Activated T-helper 17 cell treated with anti-CD3 and anti-CD28 coated beads, Interleukin-2, amount 50 U/mL, for 72 hours (primary cell): Measurements from ENCODE around the gene ISG20. TPM values are rescaled to one million over a fixed set of nuclear protein-coding genes. Genes with fewer than 3 reads are reported as not detected.
"Not testable (repeated sequence)": the region's sequence is repeated elsewhere in the genome, so short reads cannot be mapped to it uniquely, and the experiment has no call there.

Experiments
- ATAC-seq: fragments of 150-1000 bp; cut with Tn5 transposase; replicated peaks from 2 replicates; pipeline ENCODE4 v1.10.0; 2021; ENCODE audit warnings: mild to moderate bottlenecking, moderate library complexity
- H3K27ac Mint-ChIP-seq: one replicate; pipeline ENCODE4 v1.8.0; 2022; ENCODE audit warnings: mixed read lengths
- H3K27me3 Mint-ChIP-seq: one replicate; pipeline ENCODE4 v1.8.0; 2022; ENCODE audit warnings: mixed read lengths
- H3K36me3 Mint-ChIP-seq: one replicate; pipeline ENCODE4 v1.8.0; 2022; ENCODE audit warnings: low read depth, mild to moderate bottlenecking, mixed read lengths
- H3K4me1 Mint-ChIP-seq: one replicate; pipeline ENCODE4 v1.8.0; 2022; ENCODE audit warnings: mixed read lengths
- H3K4me3 Mint-ChIP-seq: one replicate; pipeline ENCODE4 v1.8.0; 2022; ENCODE audit warnings: mild to moderate bottlenecking, mixed read lengths
- H3K9me3 Mint-ChIP-seq: one replicate; pipeline ENCODE4 v1.8.0; 2022; ENCODE audit warnings: mixed read lengths
- total RNA-seq, 2 donors: library from RNA; stranded (reverse); gene quantifications; one replicate each; pipeline ENCODE4 v1.2.3, GENCODE V29; 2022

ISG20 gene
- total RNA-seq, 2 donors from 2014 or later, result 34.9 to 89.7 TPM

- Mint-ChIP-seq H3K27ac (peak overlapping the region; percentile 89), H3K4me1 (peaks cover 28% of the 10 kb centered on the region), H3K36me3 (peaks cover 81% of the 10 kb centered on the region), H3K4me3 (peak overlapping the region; percentile 87), H3K27me3 (peaks cover 5% of the 10 kb centered on the region), H3K9me3 (no peaks in the 10 kb centered on the region)
- ATAC-seq, result peak; percentile 37
These were observed 14.5 kb upstream of the ISG20 start for GRCh38 chr15:88624156-88624970.

GRCh38 chr15:88624971-88625490, 13.8 kb upstream of the ISG20 start:
- Mint-ChIP-seq H3K4me1 (peaks cover 35% of the 10 kb centered on the region), H3K9me3 (no peaks in the 10 kb centered on the region)
- no peak for ATAC-seq

GRCh38 chr15:88625943-88626741, 12.7 kb upstream of the ISG20 start:
- peaks cover 43% of the 10 kb centered on the region for H3K4me1 Mint-ChIP-seq
- H3K36me3 Mint-ChIP-seq, result peaks cover 96% of the 10 kb centered on the region
- no peak for ATAC-seq
- H3K4me3 Mint-ChIP-seq, result peak overlapping the region; percentile 87
- H3K27me3 Mint-ChIP-seq, result no peaks in the 10 kb centered on the region
- no peaks in the 10 kb centered on the region for H3K9me3 Mint-ChIP-seq
- H3K27ac Mint-ChIP-seq, result peak overlapping the region; percentile 89

More at GRCh38 chr15:88624971-88625490, 13.8 kb upstream of the ISG20 start:
- peaks cover 88% of the 10 kb centered on the region for H3K36me3 Mint-ChIP-seq
- H3K4me3 Mint-ChIP-seq, result peak overlapping the region; percentile 87
- peak overlapping the region; percentile 89 for H3K27ac Mint-ChIP-seq
- no peaks in the 10 kb centered on the region for H3K27me3 Mint-ChIP-seq

DNA sequence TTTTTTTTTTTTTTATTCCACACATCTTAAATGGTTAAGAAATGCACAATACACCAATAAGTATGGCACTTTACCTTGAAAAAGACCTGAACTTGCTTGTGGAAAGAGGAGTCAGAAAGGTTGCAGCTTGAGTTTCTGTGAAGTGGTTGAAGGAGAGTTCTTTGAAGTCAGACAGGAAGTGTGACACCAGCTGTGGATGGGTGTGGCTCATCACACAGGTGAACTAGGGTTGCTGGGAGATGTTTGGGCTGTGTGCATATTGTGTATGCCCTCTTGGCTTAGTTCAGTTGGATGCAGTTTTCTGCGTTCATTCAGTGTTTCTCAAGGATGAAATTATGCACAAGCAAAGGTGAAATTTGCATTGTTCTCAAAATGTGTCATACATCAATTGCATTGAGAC, 11.4 kb upstream of the ISG20 start:
- H3K4me3 Mint-ChIP-seq, result peak overlapping the region; percentile 87
- peak overlapping the region; percentile 89 for H3K27ac Mint-ChIP-seq
- H3K27me3 Mint-ChIP-seq, result no peaks in the 10 kb centered on the region
- H3K4me1 Mint-ChIP-seq, result peaks cover 43% of the 10 kb centered on the region
- H3K9me3 Mint-ChIP-seq, result no peaks in the 10 kb centered on the region
- peaks cover 100% of the 10 kb centered on the region for H3K36me3 Mint-ChIP-seq
- ATAC-seq, result peak; percentile 51

DNA sequence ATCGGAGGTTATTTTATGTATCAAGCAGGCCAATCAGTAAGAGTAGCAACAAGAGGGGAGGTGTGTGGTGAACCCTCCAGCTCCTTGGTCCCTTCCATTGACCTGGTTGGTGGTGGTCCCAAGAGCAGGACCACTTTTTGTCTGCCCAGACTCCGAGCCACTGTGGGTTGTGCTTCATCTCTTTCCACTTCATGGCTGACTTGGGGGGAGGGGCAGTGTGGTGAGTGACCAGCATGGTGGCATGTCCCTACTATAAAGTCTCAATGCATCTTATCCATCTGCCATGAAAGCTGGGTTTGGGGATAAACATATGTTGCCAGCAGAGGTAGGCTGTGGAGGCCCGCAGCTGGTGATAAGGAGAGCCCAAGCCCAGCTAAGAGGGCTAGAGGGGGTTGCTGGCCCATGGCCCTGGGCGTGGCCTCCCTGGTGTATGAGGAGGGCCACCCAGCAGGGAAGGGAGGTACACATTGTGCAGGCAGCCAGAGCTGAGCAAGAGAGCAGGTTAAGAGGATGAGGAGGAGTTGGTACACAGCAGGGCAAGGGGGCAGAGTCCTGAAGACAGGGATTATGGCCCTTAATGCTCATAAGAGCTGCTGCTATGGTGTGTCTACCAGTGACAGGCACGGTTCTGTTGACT, 10.7 kb upstream of the ISG20 start:
- peak overlapping the region; percentile 87 for H3K4me3 Mint-ChIP-seq
- H3K9me3 Mint-ChIP-seq, result no peaks in the 10 kb centered on the region
- H3K4me1 Mint-ChIP-seq, result peaks cover 45% of the 10 kb centered on the region
- H3K36me3 Mint-ChIP-seq, result peaks cover 100% of the 10 kb centered on the region
- H3K27me3 Mint-ChIP-seq, result no peaks in the 10 kb centered on the region
- H3K27ac Mint-ChIP-seq, result peak overlapping the region; percentile 89
- ATAC-seq, result no peak

- Mint-ChIP-seq H3K9me3 (no peaks in the 10 kb centered on the region), H3K27ac (peak overlapping the region; percentile 89), H3K4me1 (peaks cover 42% of the 10 kb centered on the region), H3K36me3 (peaks cover 100% of the 10 kb centered on the region), H3K4me3 (peak overlapping the region; percentile 71), H3K27me3 (no peaks in the 10 kb centered on the region)
- ATAC-seq, result no peak
These were observed 9.7 kb upstream of the ISG20 start for GRCh38 chr15:88629071-88629470.

DNA sequence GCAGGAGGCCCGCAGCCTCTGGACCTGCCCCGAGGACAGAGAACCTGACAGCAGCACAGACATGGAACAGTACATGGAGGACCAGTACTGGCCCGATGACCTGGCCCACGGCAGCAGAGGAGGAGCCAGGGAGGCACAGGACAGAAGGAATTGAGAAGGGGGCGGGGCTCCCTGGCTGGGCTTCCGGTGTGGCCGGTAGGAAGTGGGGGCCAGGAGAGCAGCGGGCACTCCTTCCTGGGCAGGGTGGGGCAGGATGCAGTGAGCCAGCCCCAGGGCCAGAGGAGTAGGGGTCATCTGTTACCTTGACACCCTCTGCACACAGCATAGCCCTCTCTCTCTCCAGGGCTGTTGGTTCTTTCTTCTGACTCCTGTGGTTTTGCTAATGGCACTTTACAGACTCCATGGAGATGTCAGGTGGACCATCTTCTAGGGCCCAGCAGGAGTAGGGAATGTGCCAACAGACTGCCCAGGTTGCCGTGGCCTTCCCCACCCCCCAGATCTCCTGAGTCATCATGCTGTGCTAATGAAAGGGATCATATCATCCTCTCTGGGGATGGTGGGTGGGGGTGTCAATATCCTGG, 8.6 kb upstream of the ISG20 start:
- Mint-ChIP-seq H3K9me3 (no peaks in the 10 kb centered on the region), H3K4me3 (peak overlapping the region; percentile 71), H3K27ac (peak overlapping the region; percentile 89), H3K4me1 (peaks cover 38% of the 10 kb centered on the region), H3K27me3 (no peaks in the 10 kb centered on the region), H3K36me3 (peaks cover 100% of the 10 kb centered on the region)
- peak; percentile 22 for ATAC-seq

- Mint-ChIP-seq H3K4me3 (peak overlapping the region; percentile 71), H3K4me1 (peaks cover 38% of the 10 kb centered on the region), H3K27ac (peak overlapping the region; percentile 89), H3K9me3 (no peaks in the 10 kb centered on the region), H3K27me3 (no peaks in the 10 kb centered on the region), H3K36me3 (peaks cover 100% of the 10 kb centered on the region)
- ATAC-seq, result no peak
These were observed 7.9 kb upstream of the ISG20 start for GRCh38 chr15:88630798-88631463.

GRCh38 chr15:88631464-88632028, 7.3 kb upstream of the ISG20 start:
- peaks cover 100% of the 10 kb centered on the region for H3K36me3 Mint-ChIP-seq
- H3K4me3 Mint-ChIP-seq, result peak overlapping the region; percentile 71
- peak overlapping the region; percentile 89 for H3K27ac Mint-ChIP-seq
- no peaks in the 10 kb centered on the region for H3K9me3 Mint-ChIP-seq
- no peaks in the 10 kb centered on the region for H3K27me3 Mint-ChIP-seq
- ATAC-seq, result no peak
- H3K4me1 Mint-ChIP-seq, result peaks cover 44% of the 10 kb centered on the region

- Mint-ChIP-seq H3K4me1 (peaks cover 50% of the 10 kb centered on the region), H3K36me3 (peaks cover 97% of the 10 kb centered on the region), H3K27ac (peak overlapping the region; percentile 72)
- not testable (repeated sequence) for H3K27me3 Mint-ChIP-seq, H3K9me3 Mint-ChIP-seq, H3K4me3 Mint-ChIP-seq, ATAC-seq
These were observed 6.0 kb upstream of the ISG20 start for GRCh38 chr15:88632797-88633196.

DNA sequence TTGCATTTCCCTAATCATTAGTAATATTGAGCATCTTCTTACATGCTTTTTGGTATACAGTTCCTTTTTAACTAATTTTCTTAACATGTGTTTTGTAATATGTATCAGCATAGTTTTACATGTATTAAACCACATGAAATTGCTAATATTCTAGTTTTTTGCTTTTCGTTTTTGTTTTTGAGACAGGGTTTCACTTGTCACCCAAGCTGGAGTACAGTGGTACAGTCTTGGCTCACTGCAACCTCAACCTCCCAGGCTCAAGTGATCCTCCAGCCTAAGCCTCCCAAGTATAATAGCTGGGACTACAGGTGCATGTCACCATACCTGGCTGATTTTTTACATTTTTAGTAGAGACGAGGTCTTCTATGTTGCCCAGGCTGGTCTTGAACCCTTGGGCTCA, 4.4 kb upstream of the ISG20 start:
- Mint-ChIP-seq H3K4me3 (peak overlapping the region; percentile 20), H3K27me3 (no peaks in the 10 kb centered on the region)

DNA sequence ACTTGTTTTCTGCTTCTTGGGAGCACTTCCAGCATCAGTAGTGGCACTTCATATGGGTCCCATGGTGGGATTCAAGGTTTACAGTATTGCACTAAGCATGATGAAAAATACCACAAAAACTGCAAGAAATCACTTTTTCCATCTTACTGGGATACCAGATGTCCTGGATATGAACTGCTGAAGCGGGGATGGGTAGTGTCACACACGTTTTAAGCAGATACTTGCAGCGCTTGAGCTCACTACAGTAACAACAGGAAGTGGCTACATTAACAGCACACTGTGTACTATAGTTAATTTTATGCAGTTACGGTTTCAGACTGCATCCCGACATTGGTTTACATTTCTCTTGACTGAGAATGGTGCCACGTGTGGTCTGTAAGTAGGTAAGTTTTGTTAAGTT, 3.5 kb upstream of the ISG20 start:
- peaks cover 97% of the 10 kb centered on the region for H3K36me3 Mint-ChIP-seq
- peaks cover 51% of the 10 kb centered on the region for H3K4me1 Mint-ChIP-seq
- H3K9me3 Mint-ChIP-seq, result no peaks in the 10 kb centered on the region
- no peaks in the 10 kb centered on the region for H3K27me3 Mint-ChIP-seq
- peak; percentile 38 for ATAC-seq
- peak overlapping the region; percentile 99 for H3K27ac Mint-ChIP-seq
- peak overlapping the region; percentile 94 for H3K4me3 Mint-ChIP-seq

More for the DNA sequence above, 4.4 kb upstream of the ISG20 start:
- peaks cover 53% of the 10 kb centered on the region for H3K4me1 Mint-ChIP-seq
- peaks cover 97% of the 10 kb centered on the region for H3K36me3 Mint-ChIP-seq
- H3K9me3 Mint-ChIP-seq, result no peaks in the 10 kb centered on the region
- H3K27ac Mint-ChIP-seq, result peak overlapping the region; percentile 99
- ATAC-seq, result no peak

DNA sequence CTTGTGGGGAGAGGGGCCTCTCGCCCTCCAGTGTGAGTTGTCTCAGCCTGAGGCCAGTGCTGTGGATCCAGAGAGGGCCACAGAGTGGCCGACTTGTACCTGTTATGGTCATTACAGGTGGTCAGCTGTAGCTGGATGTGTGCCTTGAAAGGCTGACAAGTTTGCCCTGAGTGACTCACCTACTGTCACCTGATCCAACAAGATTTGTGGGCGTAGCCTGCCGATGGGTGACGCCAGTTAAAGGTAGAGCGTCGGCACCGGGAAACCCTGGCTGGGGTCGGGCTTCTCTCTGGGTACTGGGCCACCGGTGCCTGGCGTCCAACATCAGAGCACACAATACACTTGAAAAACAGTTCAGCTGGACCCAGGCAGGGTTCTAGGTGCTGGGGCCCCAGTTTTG, 2.8 kb upstream of the ISG20 start:
- Mint-ChIP-seq H3K36me3 (peaks cover 94% of the 10 kb centered on the region), H3K4me3 (peak overlapping the region; percentile 94), H3K9me3 (no peaks in the 10 kb centered on the region), H3K27me3 (no peaks in the 10 kb centered on the region), H3K4me1 (peaks cover 49% of the 10 kb centered on the region), H3K27ac (peak overlapping the region; percentile 99)
- ATAC-seq, result peak; percentile 27
